ENCODE data around the gene SNAP25.

DNA sequence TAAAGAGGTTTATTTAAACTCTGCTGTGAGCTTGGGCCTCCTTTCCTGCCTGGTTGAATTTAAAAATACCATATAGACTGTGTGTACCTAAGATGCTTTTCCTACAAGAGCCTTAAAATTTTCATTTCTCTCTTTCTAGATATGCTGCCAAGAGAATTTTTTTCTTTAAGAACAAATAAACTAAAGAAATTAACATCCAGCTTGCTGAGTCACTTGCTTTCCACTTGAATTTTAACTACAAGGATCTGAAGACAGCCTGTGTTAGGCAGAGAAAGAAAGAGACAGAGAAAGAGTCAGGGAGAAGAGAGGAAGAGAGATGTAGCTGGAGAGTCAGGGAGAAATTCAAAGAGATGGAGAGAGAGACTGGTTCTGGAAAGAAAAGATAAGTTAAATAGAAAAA is 18.3 kb upstream of the SNAP25 start:
- TF ChIP-seq, protein P1, sequence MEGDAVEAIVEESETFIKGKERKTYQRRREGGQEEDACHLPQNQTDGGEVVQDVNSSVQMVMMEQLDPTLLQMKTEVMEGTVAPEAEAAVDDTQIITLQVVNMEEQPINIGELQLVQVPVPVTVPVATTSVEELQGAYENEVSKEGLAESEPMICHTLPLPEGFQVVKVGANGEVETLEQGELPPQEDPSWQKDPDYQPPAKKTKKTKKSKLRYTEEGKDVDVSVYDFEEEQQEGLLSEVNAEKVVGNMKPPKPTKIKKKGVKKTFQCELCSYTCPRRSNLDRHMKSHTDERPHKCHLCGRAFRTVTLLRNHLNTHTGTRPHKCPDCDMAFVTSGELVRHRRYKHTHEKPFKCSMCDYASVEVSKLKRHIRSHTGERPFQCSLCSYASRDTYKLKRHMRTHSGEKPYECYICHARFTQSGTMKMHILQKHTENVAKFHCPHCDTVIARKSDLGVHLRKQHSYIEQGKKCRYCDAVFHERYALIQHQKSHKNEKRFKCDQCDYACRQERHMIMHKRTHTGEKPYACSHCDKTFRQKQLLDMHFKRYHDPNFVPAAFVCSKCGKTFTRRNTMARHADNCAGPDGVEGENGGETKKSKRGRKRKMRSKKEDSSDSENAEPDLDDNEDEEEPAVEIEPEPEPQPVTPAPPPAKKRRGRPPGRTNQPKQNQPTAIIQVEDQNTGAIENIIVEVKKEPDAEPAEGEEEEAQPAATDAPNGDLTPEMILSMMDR (IDR thresholded peaks at IDR 0.05), result no peak
- TF ChIP-seq POLR2A (IDR thresholded peaks at IDR 0.05) (no peak), EP300 (IDR thresholded peaks at IDR 0.05) (no peak)
